ENCODE results near the gene MICAL2.

- TF ChIP-seq CTCF (IDR thresholded peaks at IDR 0.05) (no peak), USF2 (IDR thresholded peaks at IDR 0.05) (no peak), POLR2AphosphoS2 (conservative IDR thresholded peaks at IDR 0.05; ENCODE audit: low read length) (no peak), ZSCAN20 (CRISPR knock-in tag; IDR thresholded peaks at IDR 0.05) (no peak), NFE2L2 (conservative IDR thresholded peaks at IDR 0.05; ENCODE audit: low read length) (no peak), BHLHE40 (IDR thresholded peaks at IDR 0.05; ENCODE audit: low read depth, low read length) (no peak)
These were observed 157.5 kb downstream of the MICAL2 start for GRCh38 chr11:12267921-12268320.

All from A549 (cell line).